T47D (cell line): ENCODE results near the gene GBE1.

Source experiments
- DNase-seq, 2 experiments: peaks; one replicate each; pipeline versions ENCODE4 v3.0.0 to v3.0.0-alpha.2; 2011 to 2012; ENCODE audit warnings: low read depth in 1 of 2, low spot score in 1 of 2
- JUND ChIP-seq: IDR thresholded peaks from 2 replicates; pipeline ENCODE4 v1.6.1; 2012; ENCODE audit warnings: low read depth
- in situ Hi-C: cut with HindIII; loops from 2 replicates; pipeline ENCODE4 v1.10.0; 2016; ENCODE audit warnings: low sequenced_read_pairs, low pct_unique_long_range_greater_than_20kb

GBE1 gene

GRCh38 chr3:81743096-81744025 is 18.1 kb downstream of the GBE1 start:
- DNase-seq = no peak
- TF ChIP-seq JUND = no peak
- in situ Hi-C loops = no loop called here

GRCh38 chr3:81742581-81742980 is 18.9 kb downstream of the GBE1 start:
- in situ Hi-C loops = no loop called here
- no peak for TF ChIP-seq JUND
- no peak for DNase-seq

GRCh38 chr3:81741216-81741615 is 20.2 kb downstream of the GBE1 start:
- no peak for TF ChIP-seq JUND
- DNase-seq = no peak
- in situ Hi-C loops = no loop called here

GRCh38 chr3:81740731-81741130 is 20.7 kb downstream of the GBE1 start:
- in situ Hi-C loops = no loop called here
- DNase-seq = no peak
- TF ChIP-seq JUND = no peak

GRCh38 chr3:81735334-81735733 is 26.1 kb downstream of the GBE1 start:
- TF ChIP-seq JUND = no peak
- DNase-seq = no peak
- in situ Hi-C loops = no loop called here

- no peak for DNase-seq
- no peak for TF ChIP-seq JUND
- in situ Hi-C loops = no loop called here
These were observed 26.7 kb downstream of the GBE1 start for GRCh38 chr3:81734742-81735141.

- no peak for DNase-seq
- TF ChIP-seq JUND = no peak
- in situ Hi-C loops = no loop called here
These were observed 28.8 kb downstream of the GBE1 start for GRCh38 chr3:81732642-81733041.

GRCh38 chr3:81728766-81729544 is 32.5 kb downstream of the GBE1 start:
- TF ChIP-seq JUND = no peak
- in situ Hi-C loops = no loop called here
- DNase-seq = no peak

GRCh38 chr3:81726735-81727134 is 34.7 kb downstream of the GBE1 start:
- no peak for TF ChIP-seq JUND
- in situ Hi-C loops = no loop called here
- DNase-seq = no peak

GRCh38 chr3:81726132-81726531 is 35.3 kb downstream of the GBE1 start:
- DNase-seq = no peak
- in situ Hi-C loops = no loop called here
- TF ChIP-seq JUND = no peak

GRCh38 chr3:81723732-81724313 is 37.6 kb downstream of the GBE1 start:
- no peak for TF ChIP-seq JUND
- in situ Hi-C loops = no loop called here
- DNase-seq = no peak

- no peak for DNase-seq
- no peak for TF ChIP-seq JUND
- in situ Hi-C loops = no loop called here
These were observed 43.1 kb downstream of the GBE1 start for GRCh38 chr3:81718311-81718710.

GRCh38 chr3:81716870-81717509 is 44.5 kb downstream of the GBE1 start:
- no peak for DNase-seq
- in situ Hi-C loops = no loop called here
- no peak for TF ChIP-seq JUND
